ENCODE data around the gene CADM4. TPM values are rescaled to one million over a fixed set of nuclear protein-coding genes. Genes with fewer than 3 reads are reported as not detected.

Gene CADM4
- total RNA-seq, 4 donors from 2014 or later: 2.6 to 4.5 (median 4.2) TPM

DNA sequence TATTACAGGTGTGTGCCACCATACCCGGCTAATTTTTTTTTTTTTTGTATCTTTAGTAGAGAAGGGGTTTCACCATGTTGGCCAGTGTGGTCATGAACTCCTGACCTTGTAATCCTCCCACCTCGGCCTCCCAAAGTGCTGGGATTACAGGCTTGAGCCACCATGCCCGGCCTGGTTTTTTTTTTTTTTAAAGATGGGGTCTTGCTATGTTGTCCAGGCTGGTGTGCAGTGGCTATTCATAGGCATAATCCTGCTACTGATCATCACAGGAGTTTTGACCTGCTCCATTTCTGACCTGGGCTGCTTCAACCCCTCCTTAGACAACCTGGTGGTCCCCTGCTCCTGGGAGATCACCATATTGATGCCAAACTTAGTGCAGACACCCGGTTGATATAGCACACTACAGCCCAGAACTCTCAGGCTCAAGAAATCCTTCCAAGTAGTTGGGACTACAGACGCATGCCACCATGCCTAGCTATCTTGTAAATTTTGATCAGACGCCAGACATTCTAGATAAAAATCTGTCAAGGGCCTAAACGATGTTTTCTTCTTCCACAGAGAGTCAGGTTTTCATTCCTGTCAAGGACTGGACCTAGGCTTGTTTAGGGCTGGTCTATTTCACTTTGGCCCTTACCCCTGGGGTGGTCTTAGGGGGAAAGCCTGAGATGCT, 20.8 kb upstream of the CADM4 start:
- ATAC-seq: no peak
- H3K9me3 ChIP-seq: no peaks in the 10 kb centered on the region
- in situ Hi-C loops (cut with MboI; ENCODE audit: low sequenced_read_pairs in 4 of 4): loop anchor here in 1 of 4 donors (25.0 kb wide), 2 partner anchors 123 to 223 kb away; partner anchors contain the start of genes ETHE1 and ZNF575

DNA sequence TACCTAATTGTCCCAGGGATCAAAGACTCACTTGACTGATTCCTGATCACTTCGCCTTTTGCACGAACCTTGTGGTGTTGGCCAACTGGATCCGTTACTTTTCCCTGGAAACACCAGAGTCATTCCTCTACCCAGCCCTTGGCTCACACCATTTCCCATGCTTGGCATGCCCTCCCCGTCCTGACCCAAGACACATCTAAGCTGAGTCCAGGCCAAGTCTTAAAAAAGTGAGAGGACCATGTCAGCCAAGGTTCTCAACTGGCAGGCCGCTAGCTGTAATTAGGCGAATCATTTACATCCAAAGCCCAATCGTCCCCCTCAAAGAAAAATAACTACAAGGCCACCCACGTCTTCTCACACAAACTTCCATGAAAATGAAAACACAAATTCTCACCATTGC, 18.8 kb upstream of the CADM4 start:
- ATAC-seq (no peak), DNase-seq (no peak)
- Histone ChIP-seq H3K4me3 (no peak overlapping the region), H3K27me3 (no peaks in the 10 kb centered on the region), H3K9me3 (no peaks in the 10 kb centered on the region), H3K36me3 (peaks cover 0 to 4% of the 10 kb centered on the region in 2 donors), H3K27ac (no peak overlapping the region), H3K4me1 (no peaks in the 10 kb centered on the region)
- in situ Hi-C loops (cut with MboI; ENCODE audit: low sequenced_read_pairs in 4 of 4): loop anchor here in 1 of 4 donors (25.0 kb wide), 2 partner anchors 121 to 221 kb away; partner anchors contain the start of genes ETHE1 and ZNF575
- intact Hi-C loops (cut with DNase I; ENCODE audit: low total_unique reads): no loop called here
- TF ChIP-seq CTCF (IDR thresholded peaks at IDR 0.05 in 4 of 5, conservative IDR thresholded peaks at IDR 0.05 in 1 of 5) (no peak), POLR2A (IDR thresholded peaks at IDR 0.05) (no peak)

More for the DNA sequence above, 20.8 kb upstream of the CADM4 start:
- no peak for DNase-seq
- Histone ChIP-seq H3K36me3 (peaks cover 0 to 4% of the 10 kb centered on the region in 2 donors), H3K27ac (no peak overlapping the region), H3K27me3 (no peaks in the 10 kb centered on the region), H3K4me1 (no peaks in the 10 kb centered on the region), H3K4me3 (no peak overlapping the region)
- TF ChIP-seq POLR2A (IDR thresholded peaks at IDR 0.05): no peak
- TF ChIP-seq CTCF (IDR thresholded peaks at IDR 0.05 in 4 of 5, conservative IDR thresholded peaks at IDR 0.05 in 1 of 5): no peak
- intact Hi-C loops (cut with DNase I; ENCODE audit: low total_unique reads): no loop called here

DNA sequence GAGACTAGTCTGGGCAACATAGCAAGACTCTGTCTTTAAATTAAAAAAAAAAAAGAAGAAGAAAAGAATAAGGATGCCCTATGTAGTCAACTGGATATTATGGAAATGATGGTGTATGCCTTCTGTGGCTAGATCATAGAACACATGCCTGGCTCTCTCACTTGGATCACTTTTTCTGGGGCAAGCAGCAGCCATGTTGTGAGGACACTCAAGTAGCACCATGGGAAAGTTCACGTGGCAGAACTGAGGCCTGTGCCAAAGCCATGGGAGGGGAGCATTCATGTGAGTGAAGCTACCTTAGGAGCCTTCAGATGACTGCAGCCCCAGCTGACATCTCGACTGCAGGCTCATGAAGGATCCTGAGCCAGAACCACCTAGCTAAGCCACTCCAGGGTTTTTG, 18.4 kb upstream of the CADM4 start:
- TF ChIP-seq CTCF (IDR thresholded peaks at IDR 0.05 in 4 of 5, conservative IDR thresholded peaks at IDR 0.05 in 1 of 5): no peak
- TF ChIP-seq POLR2A (IDR thresholded peaks at IDR 0.05): no peak
- ATAC-seq (no peak), DNase-seq (no peak)
- no peak overlapping the region for H3K27ac ChIP-seq
- no peak overlapping the region for H3K4me3 ChIP-seq
- H3K36me3 ChIP-seq: peaks cover 0 to 4% of the 10 kb centered on the region in 2 donors
- H3K27me3 ChIP-seq: no peaks in the 10 kb centered on the region
- intact Hi-C loops (cut with DNase I; ENCODE audit: low total_unique reads): no loop called here
- H3K9me3 ChIP-seq: no peaks in the 10 kb centered on the region
- in situ Hi-C loops (cut with MboI; ENCODE audit: low sequenced_read_pairs in 4 of 4): loop anchor here in 1 of 4 donors (25.0 kb wide), 2 partner anchors 121 to 221 kb away; partner anchors contain the start of genes ETHE1 and ZNF575
- no peaks in the 10 kb centered on the region for H3K4me1 ChIP-seq

DNA sequence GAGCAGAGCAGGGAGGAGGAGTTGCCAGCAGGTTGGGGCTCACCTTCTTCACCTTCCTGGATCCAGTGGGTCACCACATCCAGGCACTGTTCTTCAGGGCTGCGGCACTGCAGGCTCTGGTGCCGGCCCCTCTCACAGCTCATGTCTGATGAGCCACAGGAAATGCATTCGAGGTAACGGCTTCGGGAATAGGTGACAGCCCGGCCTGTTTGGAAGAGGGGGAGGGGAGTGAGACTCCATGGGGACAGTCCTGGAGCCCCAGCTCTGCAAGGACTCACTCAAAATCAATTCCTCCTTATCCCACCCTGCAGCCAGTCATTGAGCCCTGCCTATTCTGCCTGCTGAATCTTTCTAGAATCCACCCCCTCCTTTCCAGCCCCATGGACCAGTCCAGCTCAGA, 16.8 kb upstream of the CADM4 start:
- H3K4me3 ChIP-seq: no peak overlapping the region
- in situ Hi-C loops (cut with MboI; ENCODE audit: low sequenced_read_pairs in 4 of 4): loop anchor here in 1 of 4 donors (25.0 kb wide), 2 partner anchors 119 to 219 kb away; partner anchors contain the start of genes ETHE1 and ZNF575
- no peak for TF ChIP-seq CTCF (IDR thresholded peaks at IDR 0.05 in 4 of 5, conservative IDR thresholded peaks at IDR 0.05 in 1 of 5)
- TF ChIP-seq POLR2A (IDR thresholded peaks at IDR 0.05): no peak
- intact Hi-C loops (cut with DNase I; ENCODE audit: low total_unique reads): no loop called here
- DNase-seq: no peak
- no peak overlapping the region for H3K27ac ChIP-seq
- H3K27me3 ChIP-seq: no peaks in the 10 kb centered on the region
- no peak for ATAC-seq
- H3K36me3 ChIP-seq: peaks cover 0 to 4% of the 10 kb centered on the region in 2 donors
- H3K4me1 ChIP-seq: no peaks in the 10 kb centered on the region
- H3K9me3 ChIP-seq: no peaks in the 10 kb centered on the region

All from gastrocnemius medialis (tissue), 4 donors.